Glutamatergic neuron (in vitro differentiated cells): ENCODE data around the gene PTP4A2. TPM values are rescaled to one million over a fixed set of nuclear protein-coding genes. Genes with fewer than 3 reads are reported as not detected.

Experiments used
- DNase-seq: peaks from one replicate; pipeline ENCODE4 v3.0.0; 2022
- H3K27ac Mint-ChIP-seq: one replicate; pipeline ENCODE4 v1.8.0; 2020; ENCODE audit warnings: mild to moderate bottlenecking, mixed read lengths, inconsistent platforms; ENCODE audit not compliant: unreplicated experiment
- H3K27me3 Mint-ChIP-seq: one replicate; pipeline ENCODE4 v1.8.0; 2020; ENCODE audit warnings: mild to moderate bottlenecking, moderate library complexity, mixed read lengths, inconsistent platforms; ENCODE audit not compliant: unreplicated experiment
- H3K36me3 Mint-ChIP-seq: one replicate; pipeline ENCODE4 v1.8.0; 2020; ENCODE audit warnings: mild to moderate bottlenecking, mixed read lengths, inconsistent platforms; ENCODE audit not compliant: unreplicated experiment
- H3K4me1 Mint-ChIP-seq: one replicate; pipeline ENCODE4 v1.8.0; 2020; ENCODE audit warnings: mild to moderate bottlenecking, low read depth, mixed read lengths, inconsistent platforms; ENCODE audit not compliant: unreplicated experiment
- H3K4me3 Mint-ChIP-seq: one replicate; pipeline ENCODE4 v1.8.0; 2020; ENCODE audit warnings: mild to moderate bottlenecking, mixed read lengths, inconsistent platforms; ENCODE audit not compliant: unreplicated experiment
- H3K9me3 Mint-ChIP-seq: one replicate; pipeline ENCODE4 v1.8.0; 2020; ENCODE audit warnings: mild to moderate bottlenecking, moderate library complexity, mixed read lengths, inconsistent platforms; ENCODE audit not compliant: unreplicated experiment
- CTCF ChIP-seq: fragments of 200-600 bp; sonication (generic); IDR thresholded peaks from one replicate; pipeline ENCODE4 v1.5.0; 2021; ENCODE audit not compliant: partially characterized antibody, unreplicated experiment
- total RNA-seq: library from RNA; stranded (reverse); fragmentation: NEBNext Ultra II Directional; extraction: Animal tissue kit (Norgen Biotek cat#: 25700); gene quantifications from one replicate; pipeline ENCODE4 v1.2.1, GENCODE V29; 2021; ENCODE audit not compliant: unreplicated experiment

Gene PTP4A2
- total RNA-seq, 1 donor from 2014 or later, result 120 TPM

GRCh38 chr1:31905093-31905509, 33.1 kb downstream of the PTP4A2 start:
- DNase-seq, result no peak
- Mint-ChIP-seq H3K9me3 (peaks cover 9% of the 10 kb centered on the region), H3K27me3 (peaks cover 10% of the 10 kb centered on the region), H3K36me3 (peaks cover 17% of the 10 kb centered on the region), H3K27ac (no peak overlapping the region), H3K4me3 (no peak overlapping the region), H3K4me1 (peaks cover 18% of the 10 kb centered on the region)
- TF ChIP-seq CTCF, result no peak

GRCh38 chr1:31904339-31905092, 33.7 kb downstream of the PTP4A2 start:
- no peak overlapping the region for H3K4me3 Mint-ChIP-seq
- H3K27me3 Mint-ChIP-seq, result peaks cover 10% of the 10 kb centered on the region
- H3K9me3 Mint-ChIP-seq, result peaks cover 9% of the 10 kb centered on the region
- H3K4me1 Mint-ChIP-seq, result peaks cover 16% of the 10 kb centered on the region
- H3K36me3 Mint-ChIP-seq, result peaks cover 13% of the 10 kb centered on the region
- no peak overlapping the region for H3K27ac Mint-ChIP-seq
- TF ChIP-seq CTCF, result no peak
- DNase-seq, result no peak

- no peak for TF ChIP-seq CTCF
- Mint-ChIP-seq H3K4me1 (peaks cover 6% of the 10 kb centered on the region), H3K27ac (no peak overlapping the region), H3K9me3 (peaks cover 9% of the 10 kb centered on the region), H3K36me3 (peaks cover 13% of the 10 kb centered on the region), H3K4me3 (no peak overlapping the region), H3K27me3 (peaks cover 10% of the 10 kb centered on the region)
- DNase-seq, result no peak
Measured at GRCh38 chr1:31902510-31902860, 35.7 kb downstream of the PTP4A2 start.

GRCh38 chr1:31901838-31902509, 36.2 kb downstream of the PTP4A2 start:
- no peak for DNase-seq
- Mint-ChIP-seq H3K36me3 (peaks cover 13% of the 10 kb centered on the region), H3K27ac (no peak overlapping the region), H3K4me1 (peaks cover 3% of the 10 kb centered on the region), H3K9me3 (peaks cover 7% of the 10 kb centered on the region), H3K27me3 (peaks cover 10% of the 10 kb centered on the region), H3K4me3 (no peak overlapping the region)
- TF ChIP-seq CTCF, result no peak

GRCh38 chr1:31900790-31901189, 37.4 kb downstream of the PTP4A2 start:
- DNase-seq, result no peak
- H3K36me3 Mint-ChIP-seq, result peaks cover 13% of the 10 kb centered on the region

More at GRCh38 chr1:31900790-31901189, 37.4 kb downstream of the PTP4A2 start:
- peaks cover 9% of the 10 kb centered on the region for H3K9me3 Mint-ChIP-seq
- no peak overlapping the region for H3K27ac Mint-ChIP-seq
- H3K4me3 Mint-ChIP-seq, result no peak overlapping the region
- H3K4me1 Mint-ChIP-seq, result no peaks in the 10 kb centered on the region
- TF ChIP-seq CTCF, result no peak
- peaks cover 10% of the 10 kb centered on the region for H3K27me3 Mint-ChIP-seq
